Measurements from ENCODE around the gene CMBL. TPM values are rescaled to one million over a fixed set of nuclear protein-coding genes. Genes with fewer than 3 reads are reported as not detected.
"Not testable (repeated sequence)": the region's sequence is repeated elsewhere in the genome, so short reads cannot be mapped to it uniquely, and the experiment has no call there.

The CMBL gene
- total RNA-seq, 1 donor = 9.0 TPM

- no peak for DNase-seq (ENCODE audit: insufficient read length, low spot score, missing footprints)
- no peak overlapping the region for H2AFZ ChIP-seq (ENCODE audit: low read length)
These were observed 43.6 kb upstream of the CMBL start for GRCh38 chr5:10351199-10351905.

GRCh38 chr5:10348258-10348657 is 40.6 kb upstream of the CMBL start:
- H3K4me3 ChIP-seq (ENCODE audit: insufficient read depth, low read length) = no peak overlapping the region

More at GRCh38 chr5:10351199-10351905, 43.6 kb upstream of the CMBL start:
- Histone ChIP-seq H3K4me1 (ENCODE audit: insufficient read depth, low read length) (peaks cover 19% of the 10 kb centered on the region), H3K4me3 (ENCODE audit: insufficient read depth, low read length) (no peak overlapping the region), H3K27me3 (ENCODE audit: insufficient read depth, low read length) (no peaks in the 10 kb centered on the region), H3K79me2 (ENCODE audit: insufficient read depth, low read length) (peaks cover 32% of the 10 kb centered on the region), H3K27ac (ENCODE audit: low read depth, low read length) (no peak overlapping the region), H3K36me3 (ENCODE audit: insufficient read depth, low read length) (no peaks in the 10 kb centered on the region), H3K4me2 (ENCODE audit: insufficient read depth, low read length) (no peak overlapping the region), H4K20me1 (ENCODE audit: insufficient read depth, low read length) (peaks cover 15% of the 10 kb centered on the region), H3K9me3 (ENCODE audit: low read depth, low read length) (no peaks in the 10 kb centered on the region)
- no peak for TF ChIP-seq CTCF (IDR thresholded peaks at IDR 0.05; ENCODE audit: extremely low read depth, low read depth, low read length)

GRCh38 chr5:10344461-10345106 is 36.9 kb upstream of the CMBL start:
- not testable (repeated sequence) for H3K4me2 ChIP-seq (ENCODE audit: insufficient read depth, low read length); H3K36me3 ChIP-seq (ENCODE audit: insufficient read depth, low read length); H3K9me3 ChIP-seq (ENCODE audit: low read depth, low read length); H3K79me2 ChIP-seq (ENCODE audit: insufficient read depth, low read length); DNase-seq (ENCODE audit: insufficient read length, low spot score, missing footprints); H2AFZ ChIP-seq (ENCODE audit: low read length); H3K27me3 ChIP-seq (ENCODE audit: insufficient read depth, low read length); H3K27ac ChIP-seq (ENCODE audit: low read depth, low read length); H3K4me1 ChIP-seq (ENCODE audit: insufficient read depth, low read length); H3K4me3 ChIP-seq (ENCODE audit: insufficient read depth, low read length); H4K20me1 ChIP-seq (ENCODE audit: insufficient read depth, low read length)

More at GRCh38 chr5:10348258-10348657, 40.6 kb upstream of the CMBL start:
- Histone ChIP-seq H4K20me1 (ENCODE audit: insufficient read depth, low read length) (no peaks in the 10 kb centered on the region), H3K27me3 (ENCODE audit: insufficient read depth, low read length) (no peaks in the 10 kb centered on the region), H3K9me3 (ENCODE audit: low read depth, low read length) (no peaks in the 10 kb centered on the region), H3K79me2 (ENCODE audit: insufficient read depth, low read length) (peaks cover 3% of the 10 kb centered on the region), H3K4me2 (ENCODE audit: insufficient read depth, low read length) (no peak overlapping the region), H3K27ac (ENCODE audit: low read depth, low read length) (no peak overlapping the region), H3K36me3 (ENCODE audit: insufficient read depth, low read length) (no peaks in the 10 kb centered on the region), H2AFZ (ENCODE audit: low read length) (no peak overlapping the region), H3K4me1 (ENCODE audit: insufficient read depth, low read length) (peaks cover 11% of the 10 kb centered on the region)
- no peak for TF ChIP-seq CTCF (IDR thresholded peaks at IDR 0.05; ENCODE audit: extremely low read depth, low read depth, low read length)
- DNase-seq (ENCODE audit: insufficient read length, low spot score, missing footprints) = no peak

- H3K36me3 ChIP-seq (ENCODE audit: insufficient read depth, low read length) = no peaks in the 10 kb centered on the region
- no peak overlapping the region for H3K4me2 ChIP-seq (ENCODE audit: insufficient read depth, low read length)
- no peaks in the 10 kb centered on the region for H3K79me2 ChIP-seq (ENCODE audit: insufficient read depth, low read length)
- no peak for DNase-seq (ENCODE audit: insufficient read length, low spot score, missing footprints)
- H2AFZ ChIP-seq (ENCODE audit: low read length) = no peak overlapping the region
- no peaks in the 10 kb centered on the region for H3K4me1 ChIP-seq (ENCODE audit: insufficient read depth, low read length)
- H3K27me3 ChIP-seq (ENCODE audit: insufficient read depth, low read length) = no peaks in the 10 kb centered on the region
- H3K9me3 ChIP-seq (ENCODE audit: low read depth, low read length) = no peaks in the 10 kb centered on the region
- no peaks in the 10 kb centered on the region for H4K20me1 ChIP-seq (ENCODE audit: insufficient read depth, low read length)
- TF ChIP-seq CTCF (IDR thresholded peaks at IDR 0.05; ENCODE audit: extremely low read depth, low read depth, low read length) = no peak
- no peak overlapping the region for H3K4me3 ChIP-seq (ENCODE audit: insufficient read depth, low read length)
- H3K27ac ChIP-seq (ENCODE audit: low read depth, low read length) = no peak overlapping the region
These were observed 35.8 kb upstream of the CMBL start for GRCh38 chr5:10343486-10343885.

All from osteoblast (primary cell).